Pancreas (tissue), 10 donors: ENCODE measurements around the gene HAUS3. TPM values are rescaled to one million over a fixed set of nuclear protein-coding genes. Genes with fewer than 3 reads are reported as not detected.

Experiments used
- ATAC-seq, 4 donors: fragments of 200-7000 bp; cut with Tn5 transposase; one replicate each; pipeline versions ENCODE4 v1.8.0 to v1.9.1; 2020; ENCODE audit warnings: mild to moderate bottlenecking in 4 of 4, moderate library complexity in 4 of 4
- DNase-seq, 6 donors: peaks; one replicate each; pipeline ENCODE4 v3.0.0-alpha.2; 2020
- FAIRE-seq: peaks from 2 replicates; lab custom pipeline; 2012; peaks lifted over from hg19 to GRCh38; lab: Jason Lieb, UNC
- H3K27ac ChIP-seq, 4 donors: fragments of 200-600 bp; sonication (generic); 1 replicate in 3 of 4; 2 replicates in 1 of 4; pipeline versions ENCODE4 v1.5.0 to v1.8.0; 2020
- H3K27me3 ChIP-seq, 4 donors: fragments of 200-600 bp; one replicate each; pipeline ENCODE4 v1.8.0; 2021
- H3K36me3 ChIP-seq, 3 donors: fragments of 200-600 bp; sonication (generic) in 1 of 3; one replicate each; pipeline versions ENCODE4 v1.5.0 to v1.8.0; 2020 to 2021
- H3K4me1 ChIP-seq, 3 donors: fragments of 200-600 bp; one replicate each; pipeline ENCODE4 v1.8.0; 2021
- H3K4me3 ChIP-seq, 4 donors: fragments of 200-600 bp; sonication (generic) in 2 of 4; one replicate each; pipeline versions ENCODE4 v1.5.0 to v1.8.0; 2020 to 2021
- H3K9me3 ChIP-seq, 4 donors: fragments of 200-600 bp; one replicate each; pipeline ENCODE4 v1.8.0; 2021
- CTCF ChIP-seq, 4 donors: fragments of 200-600 bp; sonication (generic) in 3 of 4; IDR thresholded peaks; one replicate each; pipeline versions ENCODE4 v1.5.0 to v1.8.0; 2021; ENCODE audit warnings: antibody characterized with exemption in 4 of 4
- WGBS, 2 donors: extraction: QIAGEN DNeasy Blood & Tissue Kit; methylation state at CpG; one replicate each; pipeline ENCODE4 v1.1.7; 2013; 5-methylcytosine and 5-hydroxymethylcytosine counted together
- intact Hi-C, 3 donors: fragments of 100-400 bp; cut with DNase I; formaldehyde crosslinking; loops; one replicate each; pipeline versions ENCODE4 v1.11.1 to v1.14.2; 2022
- polyA plus RNA-seq, 2 donors: library from polyadenylated mRNA; stranded (reverse); fragments of 200-250 nt; gene quantifications; one replicate each; pipeline ENCODE4 v1.2.3, GENCODE V29; 2013
- total RNA-seq, 6 donors: library from RNA; stranded (reverse); fragmentation: NEBNext Ultra II Directional in 4 of 6; extraction: Animal tissue kit (Norgen Biotek cat#: 25700) in 4 of 6; gene quantifications; one replicate each; pipeline versions ENCODE4 v1.2.1 to v1.2.4, GENCODE V29; 2021 to 2023
- donor health status: healthy with polysubstance abuse.
- donor health status: DM: no; HTN: no; CAD: no; lungs with moderate emphysema.
- donor health status: DM: no; HTN: no; CAD: no.
- donor health status: control.
- donor health status: control.
- donor health status: Bipolar disorder and iron deficiency.
- donor health status: DM: yes; HTN: yes; CAD: no.
- donor health status: DM: no; HTN: no; CAD: no.
- donor health status: DM: no; HTN: no; CAD: no.
- donor health status: DM: yes; HTN: yes; CAD: no.

The HAUS3 gene
- total and polyA plus RNA-seq, 8 donors: 4.1 to 9.6 (median 6.2) TPM

GRCh38 chr4:2281575-2282343, 39.8 kb upstream of the HAUS3 start:
- 72 to 75% methylated on average over 10 of the region's 10 CpGs for WGBS, 2 donors

GRCh38 chr4:2280531-2281300, 38.8 kb upstream of the HAUS3 start:
- peak in 2 of 4 donors; percentile 33 to 50 for ATAC-seq
- WGBS, 2 donors: 63 to 70% methylated on average over 13 of the region's 13 CpGs
- intact Hi-C loops: no loop called here

More at GRCh38 chr4:2281575-2282343, 39.8 kb upstream of the HAUS3 start:
- ATAC-seq (peak in 1 of 4 donors; percentile 35), FAIRE-seq (no peak), DNase-seq (peak in 1 of 6 donors; percentile 16)
- no peak overlapping the region for H3K27ac ChIP-seq
- no peak for TF ChIP-seq CTCF (IDR thresholded peaks at IDR 0.05)
- no peaks in the 10 kb centered on the region for H3K36me3 ChIP-seq
- H3K4me1 ChIP-seq: no peaks in the 10 kb centered on the region
- H3K4me3 ChIP-seq: no peak overlapping the region
- no peaks in the 10 kb centered on the region for H3K27me3 ChIP-seq
- H3K9me3 ChIP-seq: no peaks in the 10 kb centered on the region
- intact Hi-C loops: no loop called here

GRCh38 chr4:2277956-2278355, 36.0 kb upstream of the HAUS3 start:
- no peaks in the 10 kb centered on the region for H3K9me3 ChIP-seq
- no peak for FAIRE-seq
- H3K36me3 ChIP-seq: no peaks in the 10 kb centered on the region
- H3K27ac ChIP-seq: no peak overlapping the region
- H3K4me3 ChIP-seq: no peak overlapping the region
- WGBS, 2 donors: 93% methylated on average over 9 of the region's 9 CpGs
- H3K27me3 ChIP-seq: no peaks in the 10 kb centered on the region
- peak in 1 of 6 donors; percentile 2 for DNase-seq
- intact Hi-C loops: no loop called here
- H3K4me1 ChIP-seq: no peaks in the 10 kb centered on the region
- ATAC-seq: no peak
- TF ChIP-seq CTCF (IDR thresholded peaks at IDR 0.05): no peak

More at GRCh38 chr4:2280531-2281300, 38.8 kb upstream of the HAUS3 start:
- H3K27ac ChIP-seq: no peak overlapping the region
- TF ChIP-seq CTCF (IDR thresholded peaks at IDR 0.05): no peak
- DNase-seq (peak in 2 of 6 donors; percentile 14 to 32), FAIRE-seq (no peak)
- no peaks in the 10 kb centered on the region for H3K27me3 ChIP-seq
- H3K36me3 ChIP-seq: no peaks in the 10 kb centered on the region
- H3K4me1 ChIP-seq: no peaks in the 10 kb centered on the region
- H3K4me3 ChIP-seq: no peak overlapping the region
- H3K9me3 ChIP-seq: no peaks in the 10 kb centered on the region

- DNase-seq (peak in 2 of 6 donors; percentile 5 to 25), ATAC-seq (no peak), FAIRE-seq (no peak)
- intact Hi-C loops: no loop called here
- Histone ChIP-seq H3K36me3 (no peaks in the 10 kb centered on the region), H3K27ac (no peak overlapping the region), H3K4me3 (no peak overlapping the region), H3K9me3 (no peaks in the 10 kb centered on the region), H3K27me3 (no peaks in the 10 kb centered on the region), H3K4me1 (no peaks in the 10 kb centered on the region)
- no peak for TF ChIP-seq CTCF (IDR thresholded peaks at IDR 0.05)
- WGBS, 2 donors: 90 to 94% methylated on average over 30 of the region's 30 CpGs
Observed at GRCh38 chr4:2276581-2277325, 34.8 kb upstream of the HAUS3 start.
